Measurements from ENCODE around the gene RNF112. TPM values are rescaled to one million over a fixed set of nuclear protein-coding genes. Genes with fewer than 3 reads are reported as not detected.

RNF112 gene
- polyA plus RNA-seq, 1 donor from 2014 or later, result 33.3 TPM

GRCh38 chr17:19369846-19370492 is 41.1 kb upstream of the RNF112 start:
- no peaks in the 10 kb centered on the region for H3K27me3 ChIP-seq (ENCODE audit: insufficient read depth, low read depth, low read length)
- H3K4me2 ChIP-seq (ENCODE audit: low read length), result no peak overlapping the region
- H3F3A ChIP-seq (ENCODE audit: insufficient read depth, low read length, poor library complexity, severe bottlenecking), result no peaks in the 10 kb centered on the region
- TF ChIP-seq POLR2AphosphoS5 (IDR thresholded peaks at IDR 0.05) (no peak), RAD21 (conservative IDR thresholded peaks at IDR 0.05) (no peak), SMC3 (conservative IDR thresholded peaks at IDR 0.05; ENCODE audit: poor library complexity) (no peak), EP300 (conservative IDR thresholded peaks at IDR 0.05; ENCODE audit: poor library complexity, severe bottlenecking) (no peak), TAF1 (IDR thresholded peaks at IDR 0.05; ENCODE audit: low read depth) (no peak), MXI1 (conservative IDR thresholded peaks at IDR 0.05; ENCODE audit: poor library complexity, severe bottlenecking) (no peak)
- TF ChIP-seq, protein P1, sequence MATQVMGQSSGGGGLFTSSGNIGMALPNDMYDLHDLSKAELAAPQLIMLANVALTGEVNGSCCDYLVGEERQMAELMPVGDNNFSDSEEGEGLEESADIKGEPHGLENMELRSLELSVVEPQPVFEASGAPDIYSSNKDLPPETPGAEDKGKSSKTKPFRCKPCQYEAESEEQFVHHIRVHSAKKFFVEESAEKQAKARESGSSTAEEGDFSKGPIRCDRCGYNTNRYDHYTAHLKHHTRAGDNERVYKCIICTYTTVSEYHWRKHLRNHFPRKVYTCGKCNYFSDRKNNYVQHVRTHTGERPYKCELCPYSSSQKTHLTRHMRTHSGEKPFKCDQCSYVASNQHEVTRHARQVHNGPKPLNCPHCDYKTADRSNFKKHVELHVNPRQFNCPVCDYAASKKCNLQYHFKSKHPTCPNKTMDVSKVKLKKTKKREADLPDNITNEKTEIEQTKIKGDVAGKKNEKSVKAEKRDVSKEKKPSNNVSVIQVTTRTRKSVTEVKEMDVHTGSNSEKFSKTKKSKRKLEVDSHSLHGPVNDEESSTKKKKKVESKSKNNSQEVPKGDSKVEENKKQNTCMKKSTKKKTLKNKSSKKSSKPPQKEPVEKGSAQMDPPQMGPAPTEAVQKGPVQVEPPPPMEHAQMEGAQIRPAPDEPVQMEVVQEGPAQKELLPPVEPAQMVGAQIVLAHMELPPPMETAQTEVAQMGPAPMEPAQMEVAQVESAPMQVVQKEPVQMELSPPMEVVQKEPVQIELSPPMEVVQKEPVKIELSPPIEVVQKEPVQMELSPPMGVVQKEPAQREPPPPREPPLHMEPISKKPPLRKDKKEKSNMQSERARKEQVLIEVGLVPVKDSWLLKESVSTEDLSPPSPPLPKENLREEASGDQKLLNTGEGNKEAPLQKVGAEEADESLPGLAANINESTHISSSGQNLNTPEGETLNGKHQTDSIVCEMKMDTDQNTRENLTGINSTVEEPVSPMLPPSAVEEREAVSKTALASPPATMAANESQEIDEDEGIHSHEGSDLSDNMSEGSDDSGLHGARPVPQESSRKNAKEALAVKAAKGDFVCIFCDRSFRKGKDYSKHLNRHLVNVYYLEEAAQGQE (IDR thresholded peaks at IDR 0.05; ENCODE audit: borderline replicate concordance), result no peak
- TF ChIP-seq, protein P2, sequence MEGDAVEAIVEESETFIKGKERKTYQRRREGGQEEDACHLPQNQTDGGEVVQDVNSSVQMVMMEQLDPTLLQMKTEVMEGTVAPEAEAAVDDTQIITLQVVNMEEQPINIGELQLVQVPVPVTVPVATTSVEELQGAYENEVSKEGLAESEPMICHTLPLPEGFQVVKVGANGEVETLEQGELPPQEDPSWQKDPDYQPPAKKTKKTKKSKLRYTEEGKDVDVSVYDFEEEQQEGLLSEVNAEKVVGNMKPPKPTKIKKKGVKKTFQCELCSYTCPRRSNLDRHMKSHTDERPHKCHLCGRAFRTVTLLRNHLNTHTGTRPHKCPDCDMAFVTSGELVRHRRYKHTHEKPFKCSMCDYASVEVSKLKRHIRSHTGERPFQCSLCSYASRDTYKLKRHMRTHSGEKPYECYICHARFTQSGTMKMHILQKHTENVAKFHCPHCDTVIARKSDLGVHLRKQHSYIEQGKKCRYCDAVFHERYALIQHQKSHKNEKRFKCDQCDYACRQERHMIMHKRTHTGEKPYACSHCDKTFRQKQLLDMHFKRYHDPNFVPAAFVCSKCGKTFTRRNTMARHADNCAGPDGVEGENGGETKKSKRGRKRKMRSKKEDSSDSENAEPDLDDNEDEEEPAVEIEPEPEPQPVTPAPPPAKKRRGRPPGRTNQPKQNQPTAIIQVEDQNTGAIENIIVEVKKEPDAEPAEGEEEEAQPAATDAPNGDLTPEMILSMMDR (IDR thresholded peaks at IDR 0.05; ENCODE audit: poor library complexity, severe bottlenecking), result no peak
- H3K36me3 ChIP-seq (ENCODE audit: insufficient read depth, low read length), result no peaks in the 10 kb centered on the region
- no peak overlapping the region for H3K27ac ChIP-seq (ENCODE audit: low read length)
- H4K20me1 ChIP-seq (ENCODE audit: insufficient read depth), result no peaks in the 10 kb centered on the region
- H3K9me2 ChIP-seq (ENCODE audit: insufficient read depth, low read length), result no peaks in the 10 kb centered on the region
- no peaks in the 10 kb centered on the region for H3K79me2 ChIP-seq (replicated peaks; ENCODE audit: insufficient read depth, low read length)
- no peak overlapping the region for H2AFZ ChIP-seq (ENCODE audit: low read depth, low read length)
- H3K9ac ChIP-seq (ENCODE audit: low read length), result no peak overlapping the region
- no peak overlapping the region for H3K4me3 ChIP-seq (ENCODE audit: low read length)
- H3K9me3 ChIP-seq (ENCODE audit: low read length), result no peaks in the 10 kb centered on the region

- H3K4me2 ChIP-seq (ENCODE audit: low read length), result no peak overlapping the region
- H3F3A ChIP-seq (ENCODE audit: insufficient read depth, low read length, poor library complexity, severe bottlenecking), result no peaks in the 10 kb centered on the region
- no peak overlapping the region for H3K9ac ChIP-seq (ENCODE audit: low read length)
- no peaks in the 10 kb centered on the region for H3K9me2 ChIP-seq (ENCODE audit: insufficient read depth, low read length)
- H3K4me3 ChIP-seq (ENCODE audit: low read length), result no peak overlapping the region
- no peaks in the 10 kb centered on the region for H3K36me3 ChIP-seq (ENCODE audit: insufficient read depth, low read length)
- no peak overlapping the region for H3K27ac ChIP-seq (ENCODE audit: low read length)
- no peaks in the 10 kb centered on the region for H3K79me2 ChIP-seq (replicated peaks; ENCODE audit: insufficient read depth, low read length)
- H4K20me1 ChIP-seq (ENCODE audit: insufficient read depth), result no peaks in the 10 kb centered on the region
- TF ChIP-seq TAF1 (IDR thresholded peaks at IDR 0.05; ENCODE audit: low read depth) (no peak), SMC3 (conservative IDR thresholded peaks at IDR 0.05; ENCODE audit: poor library complexity) (no peak)
- TF ChIP-seq, protein P2 (IDR thresholded peaks at IDR 0.05; ENCODE audit: poor library complexity, severe bottlenecking), result no peak
- H2AFZ ChIP-seq (ENCODE audit: low read depth, low read length), result no peak overlapping the region
- no peaks in the 10 kb centered on the region for H3K9me3 ChIP-seq (ENCODE audit: low read length)
- H3K27me3 ChIP-seq (ENCODE audit: insufficient read depth, low read depth, low read length), result no peaks in the 10 kb centered on the region
These were observed 40.5 kb upstream of the RNF112 start for GRCh38 chr17:19370493-19370960.

All from neural cell (in vitro differentiated cells).